Left ventricle myocardium inferior (tissue), 1 donor: Measurements from ENCODE around the gene IDI2. TPM values are rescaled to one million over a fixed set of nuclear protein-coding genes. Genes with fewer than 3 reads are reported as not detected.
A peak's percentile ranks its signal among the peaks of the same experiment; 100 is the strongest.

Experiments
- DNase-seq: peaks from one replicate; pipeline ENCODE4 v3.0.0-alpha.2; 2020
- H3K27ac ChIP-seq: fragments of 200-600 bp; replicated peaks from 2 replicates; pipeline ENCODE4 v1.8.0; 2021
- H3K27me3 ChIP-seq: fragments of 200-600 bp; 2 replicates; pipeline ENCODE4 v1.8.0; 2021; ENCODE audit warnings: low read depth
- H3K36me3 ChIP-seq: fragments of 200-600 bp; 2 replicates; pipeline ENCODE4 v1.8.0; 2021
- H3K4me1 ChIP-seq: fragments of 200-600 bp; 2 replicates; pipeline ENCODE4 v1.8.0; 2021
- H3K4me3 ChIP-seq: fragments of 200-600 bp; 2 replicates; pipeline ENCODE4 v1.8.0; 2021; ENCODE audit warnings: mild to moderate bottlenecking, moderate library complexity
- H3K9me3 ChIP-seq: fragments of 200-600 bp; replicated peaks from 2 replicates; pipeline ENCODE4 v1.8.0; 2021
- CTCF ChIP-seq: fragments of 200-600 bp; IDR thresholded peaks from 2 replicates; pipeline ENCODE4 v1.8.0; 2021; ENCODE audit warnings: antibody characterized with exemption, mild to moderate bottlenecking, borderline replicate concordance
- intact Hi-C: fragments of 100-400 bp; cut with micrococcal nuclease; formaldehyde crosslinking; loops from one replicate; pipeline ENCODE4 v1.11.0; 2022
- total RNA-seq: library from RNA; stranded (reverse); fragmentation: NEBNext Ultra II Directional; extraction: Animal tissue kit (Norgen Biotek cat#: 25700); gene quantifications from one replicate; pipeline ENCODE4 v1.2.1, GENCODE V29; 2021
- donor health status: DM: no; HTN: yes; CAD: no; lungs with severe emphysema.

The IDI2 gene
- total RNA-seq, 1 donor from 2014 or later, result 0.33 TPM

- Histone ChIP-seq H3K27me3 (no peaks in the 10 kb centered on the region), H3K27ac (peak overlapping the region; percentile 100), H3K36me3 (peaks cover 30% of the 10 kb centered on the region), H3K4me1 (peaks cover 78% of the 10 kb centered on the region), H3K9me3 (no peaks in the 10 kb centered on the region), H3K4me3 (peak overlapping the region; percentile 96)
- DNase-seq, result no peak
- intact Hi-C loops, result no loop called here
- no peak for TF ChIP-seq CTCF
Observed at GRCh38 chr10:1049425-1049958, 23.8 kb upstream of the IDI2 start.

GRCh38 chr10:1048732-1049424 is 23.2 kb upstream of the IDI2 start, which contains the start of gene IDI1:
Gene IDI1 (minus strand): TSS chr10:1049119. CDS start chr10:1049003, 116 bp downstream.
- H3K4me3 ChIP-seq, result peak within 1 kb of the TSS; percentile 96
- no peaks in the 10 kb centered on the region for H3K27me3 ChIP-seq
- intact Hi-C loops, result no loop called here
- DNase-seq, result peak; percentile 97
- no peaks in the 10 kb centered on the region for H3K9me3 ChIP-seq
- H3K4me1 ChIP-seq, result peaks cover 78% of the 10 kb centered on the region
- peak within 1 kb of the TSS; percentile 100 for H3K27ac ChIP-seq
- no peak for TF ChIP-seq CTCF
- H3K36me3 ChIP-seq, result peaks cover 28% of the 10 kb centered on the region

- intact Hi-C loops, result no loop called here
- Histone ChIP-seq H3K27me3 (no peaks in the 10 kb centered on the region), H3K27ac (peak overlapping the region; percentile 100), H3K9me3 (no peaks in the 10 kb centered on the region), H3K4me1 (peaks cover 79% of the 10 kb centered on the region), H3K36me3 (peaks cover 24% of the 10 kb centered on the region), H3K4me3 (peak overlapping the region; percentile 96)
- peak; percentile 33 for DNase-seq
- no peak for TF ChIP-seq CTCF
Observed at GRCh38 chr10:1048349-1048731, 22.7 kb upstream of the IDI2 start.

GRCh38 chr10:1047937-1048336 is 22.3 kb upstream of the IDI2 start:
- Histone ChIP-seq H3K27me3 (no peaks in the 10 kb centered on the region), H3K4me1 (peaks cover 79% of the 10 kb centered on the region), H3K36me3 (peaks cover 20% of the 10 kb centered on the region), H3K4me3 (peak overlapping the region; percentile 96), H3K27ac (peak overlapping the region; percentile 100), H3K9me3 (no peaks in the 10 kb centered on the region)
- TF ChIP-seq CTCF, result no peak
- no peak for DNase-seq
- intact Hi-C loops, result no loop called here

GRCh38 chr10:1045415-1045814 is 19.8 kb upstream of the IDI2 start:
- Histone ChIP-seq H3K4me3 (no peak overlapping the region), H3K27ac (peak overlapping the region; percentile 71), H3K36me3 (peaks cover 26% of the 10 kb centered on the region), H3K27me3 (no peaks in the 10 kb centered on the region), H3K4me1 (peaks cover 62% of the 10 kb centered on the region), H3K9me3 (no peaks in the 10 kb centered on the region)
- DNase-seq, result no peak
- TF ChIP-seq CTCF, result no peak
- intact Hi-C loops, result no loop called here
